ENCODE measurements around the gene SLAMF8.

SLAMF8 gene

GRCh38 chr1:159839116-159839849, 12.6 kb downstream of the SLAMF8 start:
- Histone ChIP-seq H2AFZ (no peak overlapping the region), H3K4me3 (ENCODE audit: low read depth, low read length) (no peak overlapping the region), H3K27ac (no peak overlapping the region), H3K4me1 (no peaks in the 10 kb centered on the region), H3K9me3 (ENCODE audit: control insufficient read depth, low read length) (no peaks in the 10 kb centered on the region), H3K9ac (no peak overlapping the region), H3K4me2 (ENCODE audit: low read length) (no peak overlapping the region), H3K79me2 (no peaks in the 10 kb centered on the region), H3K36me3 (ENCODE audit: control insufficient read depth, insufficient read depth, low read length) (no peaks in the 10 kb centered on the region), H3K27me3 (ENCODE audit: control insufficient read depth, insufficient read depth, low read length) (no peaks in the 10 kb centered on the region)
- no peak for TF ChIP-seq CTCF (IDR thresholded peaks at IDR 0.05)

GRCh38 chr1:159841749-159842148, 15.1 kb downstream of the SLAMF8 start:
- no peak for TF ChIP-seq CTCF (IDR thresholded peaks at IDR 0.05)
- H3K4me2 ChIP-seq (ENCODE audit: low read length): no peak overlapping the region
- no peaks in the 10 kb centered on the region for H3K27me3 ChIP-seq (ENCODE audit: control insufficient read depth, insufficient read depth, low read length)
- no peak overlapping the region for H3K9ac ChIP-seq
- no peak overlapping the region for H3K4me3 ChIP-seq (ENCODE audit: low read depth, low read length)
- H2AFZ ChIP-seq: no peak overlapping the region
- no peaks in the 10 kb centered on the region for H3K4me1 ChIP-seq
- no peak overlapping the region for H3K27ac ChIP-seq
- H3K9me3 ChIP-seq (ENCODE audit: control insufficient read depth, low read length): no peaks in the 10 kb centered on the region
- H3K36me3 ChIP-seq (ENCODE audit: control insufficient read depth, insufficient read depth, low read length): no peaks in the 10 kb centered on the region
- H3K79me2 ChIP-seq: no peaks in the 10 kb centered on the region

- no peak overlapping the region for H3K27ac ChIP-seq
- no peak overlapping the region for H3K4me3 ChIP-seq (ENCODE audit: low read depth, low read length)
- no peaks in the 10 kb centered on the region for H3K9me3 ChIP-seq (ENCODE audit: control insufficient read depth, low read length)
- TF ChIP-seq CTCF (IDR thresholded peaks at IDR 0.05): no peak
- H2AFZ ChIP-seq: no peak overlapping the region
- H3K9ac ChIP-seq: no peak overlapping the region
- H3K79me2 ChIP-seq: no peaks in the 10 kb centered on the region
- H3K4me1 ChIP-seq: no peaks in the 10 kb centered on the region
- H3K27me3 ChIP-seq (ENCODE audit: control insufficient read depth, insufficient read depth, low read length): no peaks in the 10 kb centered on the region
- H3K4me2 ChIP-seq (ENCODE audit: low read length): no peak overlapping the region
- H3K36me3 ChIP-seq (ENCODE audit: control insufficient read depth, insufficient read depth, low read length): no peaks in the 10 kb centered on the region
Measured at GRCh38 chr1:159843459-159843858, 16.8 kb downstream of the SLAMF8 start.

GRCh38 chr1:159845751-159846629, 19.3 kb downstream of the SLAMF8 start:
- no peak overlapping the region for H3K27ac ChIP-seq
- H3K4me2 ChIP-seq (ENCODE audit: low read length): no peak overlapping the region
- no peaks in the 10 kb centered on the region for H3K4me1 ChIP-seq
- no peak for TF ChIP-seq CTCF (IDR thresholded peaks at IDR 0.05)
- no peaks in the 10 kb centered on the region for H3K36me3 ChIP-seq (ENCODE audit: control insufficient read depth, insufficient read depth, low read length)
- H3K9ac ChIP-seq: no peak overlapping the region
- no peaks in the 10 kb centered on the region for H3K27me3 ChIP-seq (ENCODE audit: control insufficient read depth, insufficient read depth, low read length)
- H2AFZ ChIP-seq: peak overlapping the region; percentile 50
- H3K79me2 ChIP-seq: no peaks in the 10 kb centered on the region
- no peak overlapping the region for H3K4me3 ChIP-seq (ENCODE audit: low read depth, low read length)
- no peaks in the 10 kb centered on the region for H3K9me3 ChIP-seq (ENCODE audit: control insufficient read depth, low read length)

Measured in parathyroid adenoma (tissue), 2 donors.